Neural cell (in vitro differentiated cells): Measurements from ENCODE around the gene SLK. TPM values are rescaled to one million over a fixed set of nuclear protein-coding genes. Genes with fewer than 3 reads are reported as not detected.
A peak's percentile ranks its signal among the peaks of the same experiment; 100 is the strongest.

ENCODE experiments used
- H2AFZ ChIP-seq: fragments of 200-600, 300-800 bp; sonication (generic), shearing (Covaris generic); 2 replicates; pipeline ENCODE4 v1.6.0; 2014; ENCODE audit warnings: low read depth, mild to moderate bottlenecking, antibody characterized with exemption, low read length, moderate library complexity
- H3F3A ChIP-seq: fragments of 200-600 bp; shearing (Covaris generic); 2 replicates; pipeline ENCODE4 v1.6.1; 2016; ENCODE audit warnings: mild to moderate bottlenecking, moderate library complexity, mixed read lengths, antibody characterized with exemption, low read length; ENCODE audit not compliant: insufficient read depth, poor library complexity, severe bottlenecking
- H3K27ac ChIP-seq: fragments of 200-600, 300-800 bp; sonication (generic), shearing (Covaris generic); 2 replicates; pipeline ENCODE4 v1.5.1; 2014; ENCODE audit warnings: mild to moderate bottlenecking, low read length, moderate library complexity
- H3K27me3 ChIP-seq: fragments of 300-800, 200-600 bp; sonication (generic), shearing (Covaris generic); 2 replicates; pipeline ENCODE4 v1.6.0; 2014; ENCODE audit warnings: mild to moderate bottlenecking, low read depth, low read length, moderate library complexity; ENCODE audit not compliant: insufficient read depth
- H3K36me3 ChIP-seq: fragments of 300-800, 200-600 bp; sonication (generic), shearing (Covaris generic); 2 replicates; pipeline ENCODE4 v1.5.1; 2014; ENCODE audit warnings: mild to moderate bottlenecking, antibody characterized with exemption, low read length, moderate library complexity; ENCODE audit not compliant: insufficient read depth
- H3K4me2 ChIP-seq: fragments of 300-800, 200-600 bp; sonication (generic), shearing (Covaris generic); 2 replicates; pipeline ENCODE4 v1.6.0; 2014; ENCODE audit warnings: mild to moderate bottlenecking, low read length
- H3K4me3 ChIP-seq: fragments of 300-800, 200-600 bp; sonication (generic), shearing (Covaris generic); 2 replicates; pipeline ENCODE4 v1.5.1; 2014; ENCODE audit warnings: mild to moderate bottlenecking, low read length, moderate library complexity
- H3K79me2 ChIP-seq: fragments of 200-600 bp; shearing (Covaris generic); replicated peaks from 2 replicates; pipeline ENCODE4 v1.6.0; 2014; ENCODE audit warnings: mild to moderate bottlenecking, low read length, moderate library complexity; ENCODE audit not compliant: insufficient read depth
- H3K9ac ChIP-seq: fragments of 300-800, 200-600 bp; sonication (generic), shearing (Covaris generic); 2 replicates; pipeline ENCODE4 v1.6.1; 2016; ENCODE audit warnings: mild to moderate bottlenecking, low read length, mixed read lengths
- H3K9me2 ChIP-seq: fragments of 200-600 bp; shearing (Covaris generic); 2 replicates; pipeline ENCODE4 v1.6.1; 2016; ENCODE audit warnings: mild to moderate bottlenecking, low read length, mixed read lengths; ENCODE audit not compliant: insufficient read depth
- H3K9me3 ChIP-seq: fragments of 200-600, 300-800 bp; sonication (generic), shearing (Covaris generic); 2 replicates; pipeline ENCODE4 v1.6.1; 2016; ENCODE audit warnings: mild to moderate bottlenecking, mixed run types, low read length, moderate library complexity, mixed read lengths
- H4K20me1 ChIP-seq: fragments of 200-600 bp; shearing (Covaris generic); 2 replicates; pipeline ENCODE4 v1.6.1; 2016; ENCODE audit warnings: mild to moderate bottlenecking, mixed run types; ENCODE audit not compliant: insufficient read depth
- EP300 ChIP-seq: fragments of 450-650 bp; conservative IDR thresholded peaks from 2 replicates; pipeline ENCODE4 v1.6.1; 2014; ENCODE audit warnings: antibody characterized with exemption, mild to moderate bottlenecking, moderate library complexity; ENCODE audit not compliant: poor library complexity, severe bottlenecking
- EZH2 ChIP-seq: fragments of 200-600, 300-800 bp; shearing (Covaris generic), sonication (generic); IDR thresholded peaks from 2 replicates; pipeline ENCODE4 v1.6.1; 2014; ENCODE audit warnings: antibody characterized with exemption, low read length, borderline replicate concordance, mild to moderate bottlenecking; ENCODE audit not compliant: insufficient read depth, poor library complexity, severe bottlenecking
- MXI1 ChIP-seq: fragments of 450-650 bp; conservative IDR thresholded peaks from 2 replicates; pipeline ENCODE4 v1.6.1; 2014; ENCODE audit warnings: antibody characterized with exemption, mild to moderate bottlenecking; ENCODE audit not compliant: poor library complexity, severe bottlenecking
- POLR2AphosphoS5 ChIP-seq: IDR thresholded peaks from 2 replicates; pipeline ENCODE4 v1.6.1; 2012
- RAD21 ChIP-seq: fragments of 450-650 bp; conservative IDR thresholded peaks from 2 replicates; pipeline ENCODE4 v1.6.1; 2014; ENCODE audit warnings: antibody characterized with exemption, mild to moderate bottlenecking, moderate library complexity
- SMC3 ChIP-seq: fragments of 450-650 bp; conservative IDR thresholded peaks from 2 replicates; pipeline ENCODE4 v1.6.1; 2014; ENCODE audit warnings: antibody characterized with exemption, mild to moderate bottlenecking, moderate library complexity; ENCODE audit not compliant: poor library complexity
- TAF1 ChIP-seq: IDR thresholded peaks from 2 replicates; pipeline ENCODE4 v1.6.1; 2012; ENCODE audit warnings: low read depth
- polyA plus RNA-seq: library from polyadenylated mRNA; depleted of rRNA; stranded (reverse); fragments of >200 nt; gene quantifications from 2 replicates; pipeline ENCODE4 v1.2.3, GENCODE V29; 2014
- TF ChIP-seq, protein P1 (sequence below): IDR thresholded peaks from 2 replicates; pipeline ENCODE4 v1.6.1; 2012; ENCODE audit warnings: borderline replicate concordance
- TF ChIP-seq, protein P2 (sequence below): fragments of 450-650 bp; IDR thresholded peaks from 2 replicates; pipeline ENCODE4 v1.5.1; 2014; ENCODE audit warnings: antibody characterized with exemption, mild to moderate bottlenecking, moderate library complexity; ENCODE audit not compliant: poor library complexity, severe bottlenecking

Gene SLK
- polyA plus RNA-seq, 1 donor from 2014 or later, result 23.7 TPM

DNA sequence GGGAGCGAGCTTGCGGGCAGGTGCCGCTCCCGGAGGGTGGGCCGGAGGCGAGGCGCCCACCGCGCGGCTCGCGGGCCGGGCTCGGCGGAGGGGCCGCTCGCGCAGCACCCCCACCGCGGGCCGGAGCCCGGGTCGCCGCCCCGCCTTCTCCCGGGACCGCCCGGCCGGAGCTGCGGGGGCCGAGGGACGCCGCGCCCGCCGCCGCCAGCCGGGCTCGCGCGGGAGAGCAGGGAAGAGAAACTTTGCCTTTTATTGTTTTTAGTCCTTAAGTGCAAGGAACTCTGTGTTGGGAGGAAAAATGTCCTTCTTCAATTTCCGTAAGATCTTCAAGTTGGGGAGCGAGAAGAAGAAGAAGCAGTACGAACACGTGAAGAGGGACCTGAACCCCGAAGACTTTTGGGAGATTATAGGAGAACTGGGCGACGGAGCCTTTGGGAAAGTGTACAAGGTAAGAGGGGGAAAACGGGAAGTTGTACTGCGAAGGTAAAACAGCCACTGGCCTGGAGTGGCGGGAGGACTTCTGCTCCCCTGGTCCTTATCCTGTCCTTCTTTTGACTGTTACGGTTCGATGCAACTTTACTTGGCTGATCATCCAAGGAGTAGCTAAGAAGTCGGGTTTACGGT, 620 bp downstream of the SLK start:
- Histone ChIP-seq H3K27ac (no peak overlapping the region), H3K9ac (peak overlapping the region; percentile 75), H3K9me3 (no peaks in the 10 kb centered on the region), H3K4me3 (peak overlapping the region; percentile 90), H3F3A (no peaks in the 10 kb centered on the region), H3K4me2 (peak overlapping the region; percentile 94), H4K20me1 (no peaks in the 10 kb centered on the region), H2AFZ (peak overlapping the region; percentile 21), H3K36me3 (no peaks in the 10 kb centered on the region), H3K27me3 (no peaks in the 10 kb centered on the region), H3K9me2 (no peaks in the 10 kb centered on the region), H3K79me2 (peaks cover 21% of the 10 kb centered on the region)
- TF ChIP-seq MXI1 (no peak), TAF1 (no peak), RAD21 (no peak), EP300 (no peak), EZH2 (no peak), POLR2AphosphoS5 (no peak), SMC3 (no peak)
- TF ChIP-seq, protein P1, sequence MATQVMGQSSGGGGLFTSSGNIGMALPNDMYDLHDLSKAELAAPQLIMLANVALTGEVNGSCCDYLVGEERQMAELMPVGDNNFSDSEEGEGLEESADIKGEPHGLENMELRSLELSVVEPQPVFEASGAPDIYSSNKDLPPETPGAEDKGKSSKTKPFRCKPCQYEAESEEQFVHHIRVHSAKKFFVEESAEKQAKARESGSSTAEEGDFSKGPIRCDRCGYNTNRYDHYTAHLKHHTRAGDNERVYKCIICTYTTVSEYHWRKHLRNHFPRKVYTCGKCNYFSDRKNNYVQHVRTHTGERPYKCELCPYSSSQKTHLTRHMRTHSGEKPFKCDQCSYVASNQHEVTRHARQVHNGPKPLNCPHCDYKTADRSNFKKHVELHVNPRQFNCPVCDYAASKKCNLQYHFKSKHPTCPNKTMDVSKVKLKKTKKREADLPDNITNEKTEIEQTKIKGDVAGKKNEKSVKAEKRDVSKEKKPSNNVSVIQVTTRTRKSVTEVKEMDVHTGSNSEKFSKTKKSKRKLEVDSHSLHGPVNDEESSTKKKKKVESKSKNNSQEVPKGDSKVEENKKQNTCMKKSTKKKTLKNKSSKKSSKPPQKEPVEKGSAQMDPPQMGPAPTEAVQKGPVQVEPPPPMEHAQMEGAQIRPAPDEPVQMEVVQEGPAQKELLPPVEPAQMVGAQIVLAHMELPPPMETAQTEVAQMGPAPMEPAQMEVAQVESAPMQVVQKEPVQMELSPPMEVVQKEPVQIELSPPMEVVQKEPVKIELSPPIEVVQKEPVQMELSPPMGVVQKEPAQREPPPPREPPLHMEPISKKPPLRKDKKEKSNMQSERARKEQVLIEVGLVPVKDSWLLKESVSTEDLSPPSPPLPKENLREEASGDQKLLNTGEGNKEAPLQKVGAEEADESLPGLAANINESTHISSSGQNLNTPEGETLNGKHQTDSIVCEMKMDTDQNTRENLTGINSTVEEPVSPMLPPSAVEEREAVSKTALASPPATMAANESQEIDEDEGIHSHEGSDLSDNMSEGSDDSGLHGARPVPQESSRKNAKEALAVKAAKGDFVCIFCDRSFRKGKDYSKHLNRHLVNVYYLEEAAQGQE, result no peak
- TF ChIP-seq, protein P2, sequence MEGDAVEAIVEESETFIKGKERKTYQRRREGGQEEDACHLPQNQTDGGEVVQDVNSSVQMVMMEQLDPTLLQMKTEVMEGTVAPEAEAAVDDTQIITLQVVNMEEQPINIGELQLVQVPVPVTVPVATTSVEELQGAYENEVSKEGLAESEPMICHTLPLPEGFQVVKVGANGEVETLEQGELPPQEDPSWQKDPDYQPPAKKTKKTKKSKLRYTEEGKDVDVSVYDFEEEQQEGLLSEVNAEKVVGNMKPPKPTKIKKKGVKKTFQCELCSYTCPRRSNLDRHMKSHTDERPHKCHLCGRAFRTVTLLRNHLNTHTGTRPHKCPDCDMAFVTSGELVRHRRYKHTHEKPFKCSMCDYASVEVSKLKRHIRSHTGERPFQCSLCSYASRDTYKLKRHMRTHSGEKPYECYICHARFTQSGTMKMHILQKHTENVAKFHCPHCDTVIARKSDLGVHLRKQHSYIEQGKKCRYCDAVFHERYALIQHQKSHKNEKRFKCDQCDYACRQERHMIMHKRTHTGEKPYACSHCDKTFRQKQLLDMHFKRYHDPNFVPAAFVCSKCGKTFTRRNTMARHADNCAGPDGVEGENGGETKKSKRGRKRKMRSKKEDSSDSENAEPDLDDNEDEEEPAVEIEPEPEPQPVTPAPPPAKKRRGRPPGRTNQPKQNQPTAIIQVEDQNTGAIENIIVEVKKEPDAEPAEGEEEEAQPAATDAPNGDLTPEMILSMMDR, result no peak

DNA sequence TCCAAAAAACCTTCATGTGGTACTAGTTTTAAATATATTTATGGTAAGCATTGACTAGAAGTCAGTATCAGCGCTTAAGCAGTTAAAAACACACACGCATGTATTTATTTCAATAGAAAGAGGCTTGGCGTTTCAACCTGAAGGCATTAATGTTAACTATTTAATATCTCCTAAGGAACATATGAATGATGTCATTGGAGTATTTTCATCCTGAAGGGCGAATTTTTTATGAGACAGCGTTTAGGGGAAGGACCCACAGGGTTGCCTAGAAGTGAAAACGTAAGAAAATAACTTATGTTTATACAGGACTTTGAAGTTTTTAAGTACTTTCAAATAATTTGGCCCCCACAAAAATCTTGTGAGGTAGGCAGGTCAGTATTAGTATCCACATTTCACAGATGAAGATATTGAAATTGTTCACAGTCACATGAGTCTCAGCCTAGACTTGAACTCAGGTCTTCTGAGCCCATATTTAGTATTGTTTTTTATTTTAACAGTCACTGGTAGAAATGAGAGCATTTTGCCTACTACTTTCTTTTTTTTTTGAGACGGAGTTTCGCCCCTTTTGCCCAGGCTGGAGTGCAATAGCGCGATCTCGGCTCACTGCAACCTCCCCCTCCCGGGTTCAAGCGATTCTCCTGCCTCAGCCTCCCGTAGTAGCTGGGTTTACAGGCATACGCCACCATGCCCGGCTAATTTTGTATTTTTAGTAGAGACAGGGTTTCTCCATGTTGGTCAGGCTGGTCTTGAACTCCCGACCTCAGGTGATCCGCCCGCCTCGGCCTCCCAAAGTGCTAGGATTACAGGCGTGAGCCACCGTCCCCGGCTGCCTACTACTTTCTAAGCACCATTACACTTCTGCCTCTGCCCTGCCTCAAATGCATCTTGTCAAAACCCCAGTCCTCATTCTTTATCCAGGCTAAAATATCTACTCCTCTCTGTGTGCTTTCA, 1.8 kb downstream of the SLK start:
- H3K9me2 ChIP-seq, result no peaks in the 10 kb centered on the region
- H3K9ac ChIP-seq, result peak overlapping the region; percentile 55
- no peaks in the 10 kb centered on the region for H3F3A ChIP-seq
- H3K9me3 ChIP-seq, result no peaks in the 10 kb centered on the region
- H4K20me1 ChIP-seq, result no peaks in the 10 kb centered on the region
- H3K27ac ChIP-seq, result no peak overlapping the region
- TF ChIP-seq, protein P1, result no peak
- no peak for TF ChIP-seq SMC3
- TF ChIP-seq RAD21, result no peak
- TF ChIP-seq EP300, result no peak
- no peak for TF ChIP-seq MXI1
- TF ChIP-seq, protein P2, result no peak
- TF ChIP-seq EZH2, result no peak
- TF ChIP-seq TAF1, result no peak
- no peak for TF ChIP-seq POLR2AphosphoS5
- H3K79me2 ChIP-seq, result peaks cover 25% of the 10 kb centered on the region
- H2AFZ ChIP-seq, result no peak overlapping the region
- peak overlapping the region; percentile 94 for H3K4me2 ChIP-seq
- H3K27me3 ChIP-seq, result no peaks in the 10 kb centered on the region
- H3K4me3 ChIP-seq, result peak overlapping the region; percentile 90
- no peaks in the 10 kb centered on the region for H3K36me3 ChIP-seq
